Uterus (tissue), 4 donors: ENCODE measurements around the gene IREB2. TPM values are rescaled to one million over a fixed set of nuclear protein-coding genes. Genes with fewer than 3 reads are reported as not detected.

ENCODE experiments used
- DNase-seq, 2 donors: peaks; one replicate each; pipeline ENCODE4 v3.0.0-alpha.2; 2019 to 2020
- H3K27ac ChIP-seq, 2 donors: fragments of 200-600 bp; sonication (generic); 1 replicate in 1 of 2; 2 replicates in 1 of 2; pipeline ENCODE4 v1.5.1; 2016 to 2018
- H3K27me3 ChIP-seq, 2 donors: fragments of 200-600 bp; sonication (generic); one replicate each; pipeline ENCODE4 v1.5.1; 2018 to 2019; ENCODE audit warnings: control low read depth in 1 of 2
- H3K36me3 ChIP-seq, 2 donors: fragments of 200-600 bp; sonication (generic); one replicate each; pipeline ENCODE4 v1.5.1; 2019; ENCODE audit warnings: control low read depth in 1 of 2
- H3K4me1 ChIP-seq, 2 donors: fragments of 200-600 bp; sonication (generic); one replicate each; pipeline ENCODE4 v1.5.1; 2018 to 2019; ENCODE audit warnings: control low read depth in 1 of 2
- H3K4me3 ChIP-seq, 2 donors: fragments of 200-600 bp; sonication (generic); 1 replicate in 1 of 2; 2 replicates in 1 of 2; pipeline ENCODE4 v1.5.1; 2018 to 2019; ENCODE audit warnings: mild to moderate bottlenecking in 1 of 2
- H3K9me3 ChIP-seq, 2 donors: fragments of 200-600 bp; sonication (generic); one replicate each; pipeline ENCODE4 v1.5.1; 2019; ENCODE audit warnings: control low read depth in 1 of 2
- POLR2A ChIP-seq, 2 donors: fragments of 450-650 bp; IDR thresholded peaks; one replicate each; pipeline ENCODE4 v1.6.1; 2016; ENCODE audit warnings: antibody characterized with exemption in 2 of 2, mild to moderate bottlenecking in 1 of 2, moderate library complexity in 1 of 2
- intact Hi-C: fragments of 100-400 bp; cut with DNase I; formaldehyde crosslinking; loops from one replicate; pipeline ENCODE4 v1.15.1; 2023; ENCODE audit warnings: low total_unique reads
- total RNA-seq, 4 donors: library from RNA; depleted of rRNA in 3 of 4; stranded (reverse); fragments of >200 nt in 3 of 4; gene quantifications; one replicate each; pipeline versions ENCODE4 v1.1.0 to v1.2.4, GENCODE V29; 2014 to 2023
- TF ChIP-seq, protein P1 (sequence below), 4 experiments: fragments of 200-600 bp in 2 of 4; fragments of 450-650 bp in 2 of 4; sonication (generic) in 2 of 4; IDR thresholded peaks; one replicate each; pipeline ENCODE4 v1.5.1; 2016 to 2019; ENCODE audit warnings: antibody characterized with exemption in 4 of 4, mild to moderate bottlenecking in 2 of 4, moderate library complexity in 1 of 4
- donor health status: DM: yes; HTN: yes; CAD: no.

Gene IREB2
- total RNA-seq, 4 donors from 2014 or later: 15.1 to 81.7 (median 51.4) TPM

DNA sequence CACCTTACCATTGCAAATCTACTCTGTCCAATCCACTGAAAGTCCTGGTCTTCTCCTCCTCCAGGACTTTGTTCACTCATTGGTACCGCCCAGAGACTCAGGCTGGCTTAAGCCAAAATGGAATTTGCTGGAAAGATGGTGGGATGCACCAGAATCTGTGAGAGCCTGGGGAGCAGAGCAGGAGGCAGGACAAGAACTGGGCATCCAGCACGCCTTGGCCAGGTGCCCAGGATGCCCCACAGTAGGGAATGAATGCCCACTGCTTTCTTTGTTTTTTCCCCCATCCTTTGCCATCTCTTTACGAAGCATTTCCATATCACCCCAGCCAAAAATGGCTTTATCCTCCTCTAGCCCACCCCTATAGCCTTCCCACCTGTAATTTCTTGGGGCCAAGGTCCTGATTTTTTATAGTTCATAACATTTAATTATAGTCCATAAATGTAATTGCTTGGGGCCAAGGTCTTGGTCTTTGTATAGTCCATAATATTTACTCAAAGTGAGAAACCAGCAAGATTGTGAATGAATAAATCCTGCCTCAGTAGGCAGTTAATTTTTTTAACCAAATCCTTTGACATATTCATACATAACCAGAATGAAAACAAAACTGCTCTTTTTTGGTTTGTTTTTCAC is 23.3 kb upstream of the IREB2 start:
- H3K27me3 ChIP-seq: no peaks in the 10 kb centered on the region
- no peak for DNase-seq
- H3K4me3 ChIP-seq: no peak overlapping the region
- H3K27ac ChIP-seq: no peak overlapping the region
- intact Hi-C loops: no loop called here
- H3K9me3 ChIP-seq: no peaks in the 10 kb centered on the region
- TF ChIP-seq POLR2A (IDR thresholded peaks at IDR 0.05): no peak
- TF ChIP-seq, protein P1, sequence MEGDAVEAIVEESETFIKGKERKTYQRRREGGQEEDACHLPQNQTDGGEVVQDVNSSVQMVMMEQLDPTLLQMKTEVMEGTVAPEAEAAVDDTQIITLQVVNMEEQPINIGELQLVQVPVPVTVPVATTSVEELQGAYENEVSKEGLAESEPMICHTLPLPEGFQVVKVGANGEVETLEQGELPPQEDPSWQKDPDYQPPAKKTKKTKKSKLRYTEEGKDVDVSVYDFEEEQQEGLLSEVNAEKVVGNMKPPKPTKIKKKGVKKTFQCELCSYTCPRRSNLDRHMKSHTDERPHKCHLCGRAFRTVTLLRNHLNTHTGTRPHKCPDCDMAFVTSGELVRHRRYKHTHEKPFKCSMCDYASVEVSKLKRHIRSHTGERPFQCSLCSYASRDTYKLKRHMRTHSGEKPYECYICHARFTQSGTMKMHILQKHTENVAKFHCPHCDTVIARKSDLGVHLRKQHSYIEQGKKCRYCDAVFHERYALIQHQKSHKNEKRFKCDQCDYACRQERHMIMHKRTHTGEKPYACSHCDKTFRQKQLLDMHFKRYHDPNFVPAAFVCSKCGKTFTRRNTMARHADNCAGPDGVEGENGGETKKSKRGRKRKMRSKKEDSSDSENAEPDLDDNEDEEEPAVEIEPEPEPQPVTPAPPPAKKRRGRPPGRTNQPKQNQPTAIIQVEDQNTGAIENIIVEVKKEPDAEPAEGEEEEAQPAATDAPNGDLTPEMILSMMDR (IDR thresholded peaks at IDR 0.05): no peak
- no peaks in the 10 kb centered on the region for H3K4me1 ChIP-seq
- H3K36me3 ChIP-seq: no peaks in the 10 kb centered on the region

DNA sequence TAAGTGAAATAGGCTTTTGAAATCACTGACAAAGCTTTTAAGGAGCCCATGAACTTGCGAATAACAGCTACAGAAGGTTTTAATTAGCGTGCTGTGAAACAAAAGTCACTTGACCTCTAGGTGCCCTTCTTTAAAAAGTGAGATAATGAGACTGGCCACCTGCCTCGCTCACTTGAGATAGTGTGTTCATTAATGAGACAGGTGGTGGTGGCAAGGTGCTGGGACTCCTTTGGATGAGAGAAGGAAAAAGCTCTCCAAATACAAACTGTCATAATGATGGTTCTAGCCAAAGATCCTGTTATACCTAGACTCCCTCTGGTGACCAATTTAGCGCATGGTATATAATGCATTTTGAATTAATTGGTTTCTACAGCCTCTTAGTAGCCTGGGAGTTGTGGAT is 22.7 kb upstream of the IREB2 start:
- no peak for DNase-seq
- TF ChIP-seq, protein P1 (IDR thresholded peaks at IDR 0.05): no peak
- TF ChIP-seq POLR2A (IDR thresholded peaks at IDR 0.05): no peak
- Histone ChIP-seq H3K27me3 (no peaks in the 10 kb centered on the region), H3K36me3 (no peaks in the 10 kb centered on the region), H3K27ac (no peak overlapping the region), H3K4me1 (no peaks in the 10 kb centered on the region), H3K4me3 (no peak overlapping the region), H3K9me3 (no peaks in the 10 kb centered on the region)
- intact Hi-C loops: no loop called here

DNA sequence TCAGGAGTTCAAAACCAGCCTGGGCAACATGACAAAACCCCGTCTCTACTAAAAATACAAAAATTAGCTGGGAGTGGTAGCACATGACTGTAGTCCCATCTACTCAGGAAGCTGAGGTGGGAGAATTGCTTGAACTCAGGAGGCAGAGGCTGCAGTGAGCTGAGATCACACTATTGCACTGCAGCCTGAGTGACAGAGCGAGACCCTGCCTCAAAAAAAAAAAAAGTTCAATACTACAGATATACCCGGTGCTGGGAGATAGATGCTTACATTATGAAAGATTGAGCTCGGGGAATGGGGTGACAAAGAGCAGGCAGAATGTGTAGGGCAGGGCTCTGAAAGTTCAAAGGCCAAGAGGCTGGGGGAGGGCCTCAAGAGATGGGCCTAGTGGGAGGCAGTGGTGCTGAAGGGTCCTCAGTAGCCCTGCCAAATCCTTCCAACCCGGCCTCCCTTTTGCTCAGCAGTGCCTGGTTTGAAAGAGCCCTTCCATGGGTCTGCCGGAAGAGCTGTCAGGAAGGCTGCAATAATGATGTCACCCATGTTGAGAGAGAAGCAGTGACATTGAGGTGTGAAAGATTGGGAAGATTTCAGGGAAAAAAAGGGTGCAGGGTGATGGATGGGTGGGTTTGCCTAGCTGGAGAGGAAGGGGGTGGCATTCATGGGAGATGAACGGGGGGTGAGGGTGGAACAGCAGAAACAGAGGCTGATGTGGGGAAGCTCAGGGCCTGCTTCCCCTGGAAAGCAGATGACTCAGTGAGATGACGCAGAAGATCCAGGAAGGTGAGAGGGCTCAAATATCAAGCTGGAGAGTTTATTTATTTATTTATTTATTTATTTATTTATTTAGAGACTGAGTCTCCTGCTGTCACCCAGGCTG is 20.0 kb upstream of the IREB2 start:
- Histone ChIP-seq H3K4me3 (no peak overlapping the region), H3K4me1 (no peaks in the 10 kb centered on the region), H3K27me3 (no peaks in the 10 kb centered on the region), H3K27ac (no peak overlapping the region), H3K36me3 (no peaks in the 10 kb centered on the region), H3K9me3 (no peaks in the 10 kb centered on the region)
- DNase-seq: no peak
- intact Hi-C loops: no loop called here
- no peak for TF ChIP-seq POLR2A (IDR thresholded peaks at IDR 0.05)
- TF ChIP-seq, protein P1 (IDR thresholded peaks at IDR 0.05): no peak

DNA sequence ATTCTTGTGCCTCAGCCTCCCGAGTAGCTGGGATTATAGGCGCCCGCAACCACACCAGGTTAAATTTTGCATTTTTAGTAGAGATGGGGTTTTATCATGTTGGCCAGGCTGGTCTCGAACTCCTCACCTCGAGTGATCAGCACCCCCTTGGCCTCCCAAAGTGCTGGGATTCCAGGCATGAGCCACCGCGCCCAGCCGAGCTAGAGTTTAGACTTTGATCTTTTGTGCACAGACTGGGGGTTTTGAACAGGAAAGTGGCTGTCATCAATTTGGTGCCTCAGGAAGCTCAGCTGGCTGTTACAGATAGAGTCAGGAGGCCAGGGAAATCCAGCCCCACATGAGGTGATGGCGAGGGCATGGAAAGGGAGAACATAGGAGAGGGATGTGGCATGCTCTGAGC is 19.3 kb upstream of the IREB2 start:
- TF ChIP-seq, protein P1 (IDR thresholded peaks at IDR 0.05): no peak
- no peak for TF ChIP-seq POLR2A (IDR thresholded peaks at IDR 0.05)
- Histone ChIP-seq H3K4me3 (no peak overlapping the region), H3K27me3 (no peaks in the 10 kb centered on the region), H3K36me3 (no peaks in the 10 kb centered on the region), H3K9me3 (no peaks in the 10 kb centered on the region), H3K27ac (no peak overlapping the region), H3K4me1 (no peaks in the 10 kb centered on the region)
- DNase-seq: no peak
- intact Hi-C loops: no loop called here

DNA sequence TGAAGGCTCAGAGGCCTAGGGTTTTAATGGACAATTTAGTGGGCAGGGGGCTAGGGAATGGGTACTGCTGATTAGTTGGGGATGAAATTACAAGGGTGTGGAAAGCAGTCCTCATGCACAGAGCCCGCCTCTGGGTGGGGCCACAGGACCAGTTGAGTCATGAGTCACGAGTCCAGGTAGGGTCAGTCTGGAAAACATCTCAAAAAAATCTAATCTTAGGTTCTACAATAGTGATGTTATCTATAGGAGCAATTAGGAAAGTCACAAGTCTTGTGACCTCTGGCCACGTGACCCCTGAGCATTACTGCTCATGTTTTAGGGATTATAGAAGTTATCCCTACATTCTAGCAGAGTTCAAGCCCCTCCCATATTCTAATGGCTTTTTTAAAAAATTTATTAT is 18.6 kb upstream of the IREB2 start:
- H3K27ac ChIP-seq: no peak overlapping the region
- no peaks in the 10 kb centered on the region for H3K36me3 ChIP-seq
- no peak overlapping the region for H3K4me3 ChIP-seq
- no peaks in the 10 kb centered on the region for H3K4me1 ChIP-seq
- H3K27me3 ChIP-seq: no peaks in the 10 kb centered on the region
- DNase-seq: no peak
- TF ChIP-seq, protein P1 (IDR thresholded peaks at IDR 0.05): no peak
- TF ChIP-seq POLR2A (IDR thresholded peaks at IDR 0.05): no peak
- H3K9me3 ChIP-seq: no peaks in the 10 kb centered on the region
- intact Hi-C loops: no loop called here
